HCT116 (cell line): ENCODE results near the gene TRPM6.

ENCODE experiments used
- CEBPB ChIP-seq: IDR thresholded peaks from 2 replicates; pipeline ENCODE4 v1.6.1; 2012; ENCODE audit warnings: low read depth
- CTCF ChIP-seq, 3 experiments: fragments of 200-600 bp in 1 of 3; sonication (generic) in 1 of 3; IDR thresholded peaks in 2 of 3; conservative IDR thresholded peaks in 1 of 3; 2 replicates each; pipeline ENCODE4 v1.5.1; 2012 to 2017; ENCODE audit warnings: low read depth in 2 of 3, low read length in 2 of 3, antibody characterized with exemption in 1 of 3, borderline replicate concordance in 1 of 3, control low read depth in 1 of 3, mild to moderate bottlenecking in 1 of 3, mixed read lengths in 1 of 3, mixed run types in 1 of 3, moderate library complexity in 1 of 3; ENCODE audit not compliant: insufficient read depth in 1 of 3
- EGR1 ChIP-seq: IDR thresholded peaks from 2 replicates; pipeline ENCODE4 v1.6.1; 2012; ENCODE audit warnings: low read depth
- ELF1 ChIP-seq: IDR thresholded peaks from 2 replicates; pipeline ENCODE4 v1.6.1; 2012; ENCODE audit warnings: low read depth, borderline replicate concordance
- EZH2 ChIP-seq: fragments of 200-600 bp; sonication (generic); IDR thresholded peaks from 2 replicates; pipeline ENCODE4 v1.6.1; 2017; ENCODE audit warnings: antibody characterized with exemption, mixed run types
- MAX ChIP-seq: IDR thresholded peaks from 2 replicates; pipeline ENCODE4 v1.6.1; 2012
- POLR2A ChIP-seq: IDR thresholded peaks from 2 replicates; pipeline ENCODE4 v1.7.0; 2011; ENCODE audit warnings: borderline replicate concordance; ENCODE audit not compliant: insufficient read depth, insufficient read length; ENCODE audit errors: extremely low read depth
- RAD21 ChIP-seq: IDR thresholded peaks from 2 replicates; pipeline ENCODE4 v1.6.1; 2012; ENCODE audit warnings: low read depth, mild to moderate bottlenecking
- REST ChIP-seq: IDR thresholded peaks from 2 replicates; pipeline ENCODE4 v1.6.1; 2012; ENCODE audit warnings: low read depth
- SIN3A ChIP-seq: IDR thresholded peaks from 2 replicates; pipeline ENCODE4 v1.6.1; 2012; ENCODE audit warnings: low read depth
- SRF ChIP-seq: IDR thresholded peaks from 2 replicates; pipeline ENCODE4 v1.6.1; 2012; ENCODE audit warnings: low read depth
- TCF7L2 ChIP-seq: IDR thresholded peaks from 2 replicates; pipeline ENCODE4 v1.7.0; 2011; ENCODE audit warnings: borderline replicate concordance, inconsistent platforms; ENCODE audit not compliant: insufficient read depth, insufficient read length; ENCODE audit errors: extremely low read depth
- YY1 ChIP-seq: IDR thresholded peaks from 2 replicates; pipeline ENCODE4 v1.6.1; 2011; ENCODE audit warnings: low read length, low read depth, moderate library complexity, mild to moderate bottlenecking; ENCODE audit not compliant: insufficient replicate concordance; ENCODE audit errors: extremely low read depth
- ZNF274 ChIP-seq: fragments of 200-500 bp; sonication (Bioruptor generic); IDR thresholded peaks from 2 replicates; pipeline ENCODE4 v1.6.1; 2014; ENCODE audit warnings: mild to moderate bottlenecking, low read depth, low read length, inconsistent platforms

GRCh38 chr9:74742792-74743730 is 144.7 kb downstream of the TRPM6 start:
- TF ChIP-seq CTCF (IDR thresholded peaks at IDR 0.05 in 2 of 3, conservative IDR thresholded peaks at IDR 0.05 in 1 of 3; ENCODE audit: borderline replicate concordance in 1 of 3, insufficient read depth in 1 of 3, low read depth in 2 of 3, low read length in 2 of 3): peak; percentile 50 to 88 (median 71); a peak in 5 of 6 replicates
- TF ChIP-seq ZNF274: no peak
- no peak for TF ChIP-seq EZH2
- TF ChIP-seq MAX: no peak
- no peak for TF ChIP-seq POLR2A
- TF ChIP-seq CEBPB: no peak
- TF ChIP-seq ELF1: no peak
- TF ChIP-seq TCF7L2: no peak
- no peak for TF ChIP-seq SRF
- TF ChIP-seq EGR1: no peak
- TF ChIP-seq REST: no peak
- peak; percentile 72 for TF ChIP-seq RAD21
- no peak for TF ChIP-seq SIN3A
- TF ChIP-seq YY1: no peak
